Measurements from ENCODE around the gene TMEM179. TPM values are rescaled to one million over a fixed set of nuclear protein-coding genes. Genes with fewer than 3 reads are reported as not detected.

The TMEM179 gene
- total RNA-seq, 1 experiment from 2014 or later, result not detected

DNA sequence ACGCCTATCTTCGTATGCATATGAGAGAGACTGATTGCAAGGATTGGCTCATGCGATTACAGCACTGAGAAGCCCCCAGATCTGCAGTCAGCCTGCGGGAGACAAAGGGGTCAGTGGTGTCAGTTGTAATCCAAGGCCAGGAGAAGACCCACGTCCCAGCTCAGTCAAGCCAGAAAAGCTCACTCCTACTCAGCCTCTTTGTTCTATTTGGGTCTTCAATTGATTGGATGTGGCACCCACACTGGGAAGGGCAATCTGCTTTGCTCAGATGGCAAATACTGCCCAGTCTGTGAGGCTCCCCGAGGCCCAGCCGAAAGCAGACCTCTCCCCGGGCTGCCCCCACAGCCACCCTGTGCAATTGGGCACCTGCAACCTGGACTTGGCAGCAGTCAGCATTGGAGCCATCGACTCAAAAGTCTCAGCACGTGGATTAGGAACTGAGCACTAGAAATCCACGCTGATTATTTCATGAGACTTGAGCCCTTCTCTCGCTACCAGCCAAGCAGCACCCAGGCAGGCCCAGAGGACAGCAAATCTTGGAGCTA, 39.6 kb upstream of the TMEM179 start:
- Mint-ChIP-seq H3K27me3 (ENCODE audit: insufficient read depth, unreplicated experiment) (peaks cover 5% of the 10 kb centered on the region), H3K4me3 (ENCODE audit: unreplicated experiment) (no peak overlapping the region), H3K36me3 (ENCODE audit: insufficient read depth, unreplicated experiment) (no peaks in the 10 kb centered on the region), H3K4me1 (ENCODE audit: low read depth, unreplicated experiment) (no peaks in the 10 kb centered on the region), H3K27ac (ENCODE audit: unreplicated experiment) (no peak overlapping the region), H3K9me3 (ENCODE audit: unreplicated experiment) (no peaks in the 10 kb centered on the region)
- ChIA-PET CTCF (no interaction called here), POLR2A (no interaction called here)
- TF ChIP-seq, protein P1, sequence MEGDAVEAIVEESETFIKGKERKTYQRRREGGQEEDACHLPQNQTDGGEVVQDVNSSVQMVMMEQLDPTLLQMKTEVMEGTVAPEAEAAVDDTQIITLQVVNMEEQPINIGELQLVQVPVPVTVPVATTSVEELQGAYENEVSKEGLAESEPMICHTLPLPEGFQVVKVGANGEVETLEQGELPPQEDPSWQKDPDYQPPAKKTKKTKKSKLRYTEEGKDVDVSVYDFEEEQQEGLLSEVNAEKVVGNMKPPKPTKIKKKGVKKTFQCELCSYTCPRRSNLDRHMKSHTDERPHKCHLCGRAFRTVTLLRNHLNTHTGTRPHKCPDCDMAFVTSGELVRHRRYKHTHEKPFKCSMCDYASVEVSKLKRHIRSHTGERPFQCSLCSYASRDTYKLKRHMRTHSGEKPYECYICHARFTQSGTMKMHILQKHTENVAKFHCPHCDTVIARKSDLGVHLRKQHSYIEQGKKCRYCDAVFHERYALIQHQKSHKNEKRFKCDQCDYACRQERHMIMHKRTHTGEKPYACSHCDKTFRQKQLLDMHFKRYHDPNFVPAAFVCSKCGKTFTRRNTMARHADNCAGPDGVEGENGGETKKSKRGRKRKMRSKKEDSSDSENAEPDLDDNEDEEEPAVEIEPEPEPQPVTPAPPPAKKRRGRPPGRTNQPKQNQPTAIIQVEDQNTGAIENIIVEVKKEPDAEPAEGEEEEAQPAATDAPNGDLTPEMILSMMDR (IDR thresholded peaks at IDR 0.05; ENCODE audit: insufficient read depth in 1 of 2, low read depth in 1 of 2, low read length in 1 of 2, severe bottlenecking in 1 of 2, unreplicated experiment in 1 of 2), result no peak
- Histone ChIP-seq H3K27me3 (replicated peaks; ENCODE audit: control insufficient read depth, insufficient read depth, low read length) (no peaks in the 10 kb centered on the region), H3K4me3 (ENCODE audit: low read depth, low read length) (no peak overlapping the region), H3K4me1 (peaks cover 3% of the 10 kb centered on the region; the same call in 1 of the 2 replicates), H3K9me3 (no peaks in the 10 kb centered on the region), H3K36me3 (ENCODE audit: control insufficient read depth, insufficient read depth, low read length) (no peaks in the 10 kb centered on the region)
- BruUV-seq (replicated peaks), result no TSS peak
- intact Hi-C loops (cut with micrococcal nuclease; ENCODE audit: unreplicated experiment), result no loop called here
- DNase-seq, result no peak

DNA sequence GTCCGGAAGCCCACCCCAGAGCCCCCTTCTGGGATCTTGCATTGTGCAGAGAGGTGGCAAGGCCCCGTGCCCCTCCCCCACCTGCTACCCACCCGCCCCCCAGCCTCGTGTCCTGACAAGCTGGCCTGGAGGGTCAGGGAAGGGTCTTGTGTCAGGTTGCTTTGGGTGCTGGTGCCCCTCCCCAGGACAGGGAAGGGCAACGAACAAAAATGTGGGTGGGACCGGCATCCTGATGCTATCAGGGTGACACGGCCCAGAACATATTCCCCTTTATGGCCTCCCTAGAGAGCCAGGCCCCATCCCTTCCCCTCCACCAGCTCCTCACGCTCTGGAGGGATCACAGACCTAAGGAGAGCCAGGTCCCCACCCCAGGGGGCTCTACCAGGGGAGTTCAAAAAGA, 38.7 kb upstream of the TMEM179 start:
- POLR2A ChIA-PET, result interaction anchor here (0.6 kb wide), 1 partner anchor 1152 kb away, joined by 4 read pairs; no protein-coding TSS in a partner anchor
- no peaks in the 10 kb centered on the region; the same call in 1 of the 2 replicates for H3K27me3 ChIP-seq (replicated peaks; ENCODE audit: control insufficient read depth, insufficient read depth, low read length)
- Mint-ChIP-seq H3K4me3 (ENCODE audit: unreplicated experiment) (no peak overlapping the region), H3K27ac (ENCODE audit: unreplicated experiment) (no peak overlapping the region), H3K27me3 (ENCODE audit: insufficient read depth, unreplicated experiment) (peaks cover 10% of the 10 kb centered on the region), H3K4me1 (ENCODE audit: low read depth, unreplicated experiment) (peaks cover 5% of the 10 kb centered on the region), H3K36me3 (ENCODE audit: insufficient read depth, unreplicated experiment) (no peaks in the 10 kb centered on the region), H3K9me3 (ENCODE audit: unreplicated experiment) (no peaks in the 10 kb centered on the region)
- no peaks in the 10 kb centered on the region for H3K36me3 ChIP-seq (ENCODE audit: control insufficient read depth, insufficient read depth, low read length)
- intact Hi-C loops (cut with micrococcal nuclease; ENCODE audit: unreplicated experiment), result no loop called here
- H3K4me1 ChIP-seq, result peaks cover 7% of the 10 kb centered on the region; the same call in 1 of the 2 replicates
- TF ChIP-seq, protein P1 (IDR thresholded peaks at IDR 0.05; ENCODE audit: insufficient read depth in 1 of 2, low read depth in 1 of 2, low read length in 1 of 2, severe bottlenecking in 1 of 2, unreplicated experiment in 1 of 2), result no peak
- no peak for DNase-seq
- no peak overlapping the region for H3K4me3 ChIP-seq (ENCODE audit: low read depth, low read length)
- no TSS peak for BruUV-seq (replicated peaks)
- CTCF ChIA-PET, result interaction anchor here (0.5 kb wide), 1 partner anchor 546 kb away, joined by 4 read pairs; no protein-coding TSS in a partner anchor
- H3K9me3 ChIP-seq, result no peaks in the 10 kb centered on the region

DNA sequence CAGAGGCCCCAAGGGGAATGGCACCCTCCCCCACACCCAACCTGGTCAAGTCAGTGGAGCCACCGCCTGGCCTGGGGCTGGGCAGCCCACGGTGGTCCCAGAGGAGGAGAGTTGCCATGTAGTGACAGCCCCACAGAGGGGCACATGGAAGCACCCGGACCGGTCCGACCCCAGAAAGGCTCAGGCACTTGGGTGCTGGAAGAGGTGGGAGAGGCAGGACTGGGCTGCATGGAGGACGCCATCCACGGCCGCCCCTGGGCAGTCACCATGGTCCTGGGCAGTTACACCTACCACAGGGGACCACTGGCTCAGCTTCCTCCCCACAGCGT, 37.9 kb upstream of the TMEM179 start:
- intact Hi-C loops (cut with micrococcal nuclease; ENCODE audit: unreplicated experiment), result no loop called here
- CTCF ChIA-PET, result no interaction called here
- no TSS peak for BruUV-seq (replicated peaks)
- H3K4me3 Mint-ChIP-seq (ENCODE audit: unreplicated experiment), result no peak overlapping the region
- DNase-seq, result no peak
- POLR2A ChIA-PET, result no interaction called here
- Histone ChIP-seq H3K4me3 (ENCODE audit: low read depth, low read length) (no peak overlapping the region), H3K27me3 (replicated peaks; ENCODE audit: control insufficient read depth, insufficient read depth, low read length) (no peaks in the 10 kb centered on the region; the same call in 1 of the 2 replicates), H3K36me3 (ENCODE audit: control insufficient read depth, insufficient read depth, low read length) (no peaks in the 10 kb centered on the region), H3K9me3 (no peaks in the 10 kb centered on the region), H3K4me1 (peaks cover 7% of the 10 kb centered on the region)
- no peaks in the 10 kb centered on the region for H3K36me3 Mint-ChIP-seq (ENCODE audit: insufficient read depth, unreplicated experiment)
- peaks cover 13% of the 10 kb centered on the region for H3K4me1 Mint-ChIP-seq (ENCODE audit: low read depth, unreplicated experiment)
- H3K9me3 Mint-ChIP-seq (ENCODE audit: unreplicated experiment), result no peaks in the 10 kb centered on the region
- TF ChIP-seq, protein P1 (IDR thresholded peaks at IDR 0.05; ENCODE audit: insufficient read depth in 1 of 2, low read depth in 1 of 2, low read length in 1 of 2, severe bottlenecking in 1 of 2, unreplicated experiment in 1 of 2), result no peak
- no peak overlapping the region for H3K27ac Mint-ChIP-seq (ENCODE audit: unreplicated experiment)
- H3K27me3 Mint-ChIP-seq (ENCODE audit: insufficient read depth, unreplicated experiment), result peaks cover 18% of the 10 kb centered on the region

All from Caco-2 (cell line).